Urinary bladder (tissue), 4 donors: Measurements from ENCODE around the gene ZNF579. TPM values are rescaled to one million over a fixed set of nuclear protein-coding genes. Genes with fewer than 3 reads are reported as not detected.

Experiments used
- DNase-seq: peaks from one replicate; pipeline ENCODE4 v3.0.0-alpha.2; 2015; ENCODE audit errors: extremely low spot score
- H3K27ac ChIP-seq: one replicate; pipeline ENCODE4 v1.5.1; 2013; ENCODE audit warnings: low read depth, mild to moderate bottlenecking, moderate library complexity
- H3K36me3 ChIP-seq: one replicate; pipeline ENCODE4 v1.6.1; 2013; ENCODE audit warnings: mild to moderate bottlenecking, moderate library complexity; ENCODE audit not compliant: insufficient read depth
- H3K4me1 ChIP-seq: one replicate; pipeline ENCODE4 v1.6.1; 2013; ENCODE audit warnings: mild to moderate bottlenecking, moderate library complexity; ENCODE audit not compliant: insufficient read depth
- H3K4me3 ChIP-seq: one replicate; pipeline ENCODE4 v1.5.1; 2013; ENCODE audit warnings: low read depth, low read length
- WGBS: extraction: QIAGEN DNeasy Blood & Tissue Kit; methylation state at CpG from one replicate; pipeline ENCODE4 v1.1.7; 2013; 5-methylcytosine and 5-hydroxymethylcytosine counted together
- polyA plus RNA-seq: library from polyadenylated mRNA; stranded (reverse); fragments of 200-250 nt; gene quantifications from one replicate; pipeline ENCODE4 v1.2.3, GENCODE V29; 2013
- total RNA-seq: library from RNA; depleted of rRNA; stranded (reverse); fragments of >200 nt; gene quantifications from one replicate; pipeline ENCODE4 v1.2.3, GENCODE V29; 2014
- donor health status: healthy with polysubstance abuse.
- donor health status: healthy.

ZNF579 gene
- total and polyA plus RNA-seq, 2 donors: 1.6 to 10.8 TPM

DNA sequence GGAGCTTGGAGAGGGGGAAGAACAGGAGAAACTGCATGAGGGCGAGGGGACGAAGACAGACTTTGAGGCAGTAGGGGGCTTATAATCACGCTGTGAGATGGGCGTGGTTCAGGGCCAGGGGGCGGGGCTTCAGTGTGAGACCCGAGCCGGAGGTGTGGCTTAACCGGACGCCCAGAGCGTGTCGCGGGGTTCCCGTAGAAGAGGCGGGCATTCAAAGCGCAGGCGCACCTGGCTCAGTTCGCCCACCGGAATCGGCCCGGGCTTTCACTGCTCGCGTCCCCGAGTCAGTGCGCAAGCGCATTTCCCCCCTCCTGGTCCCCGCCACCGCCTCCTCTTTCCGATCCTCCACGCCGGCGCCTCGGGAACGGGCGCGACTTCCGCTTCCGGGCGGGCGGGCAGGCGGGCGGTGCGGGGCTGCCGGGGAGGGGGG, 24.6 kb upstream of the ZNF579 start:
- H3K4me3 ChIP-seq: peak overlapping the region; percentile 79
- H3K27ac ChIP-seq: peak overlapping the region; percentile 70
- H3K4me1 ChIP-seq: no peaks in the 10 kb centered on the region
- under 1% methylated on average over 43 of the region's 43 CpGs for WGBS
- no peaks in the 10 kb centered on the region for H3K36me3 ChIP-seq
- peak; percentile 95 for DNase-seq

DNA sequence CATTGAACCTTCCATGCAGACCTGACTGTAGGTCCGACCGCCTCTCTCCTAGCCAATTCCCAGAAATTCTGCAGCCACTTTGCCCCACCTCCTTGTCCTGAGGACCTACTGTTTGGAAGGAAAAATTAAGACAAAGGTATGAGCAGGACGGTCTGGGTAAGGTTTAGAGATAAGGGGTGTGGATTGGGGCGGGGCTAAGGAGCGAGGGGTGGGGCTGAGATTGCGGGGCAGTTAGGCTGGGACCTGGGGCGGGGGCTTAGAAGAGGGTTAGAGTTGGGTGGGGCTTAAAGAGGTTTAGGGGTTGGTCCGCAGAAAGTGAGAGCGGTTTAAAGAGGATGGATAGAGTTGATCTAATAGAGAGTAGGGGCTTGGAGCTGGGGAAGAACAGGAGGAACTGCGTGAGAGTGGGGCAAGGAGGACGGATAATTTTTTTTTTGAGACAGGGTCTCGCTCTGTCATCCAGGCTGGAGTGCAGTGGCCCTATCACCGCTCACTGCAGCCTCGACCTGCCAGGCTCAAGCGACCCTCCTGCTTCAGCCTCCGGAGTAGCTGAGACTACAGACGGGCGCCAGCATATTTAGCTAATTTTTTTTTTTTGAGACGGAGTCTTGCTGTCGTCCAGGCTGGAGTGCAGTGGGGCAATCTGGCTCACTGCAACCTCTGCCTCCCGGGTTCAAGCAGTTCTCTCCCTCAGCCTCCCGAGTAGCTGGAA, 23.1 kb upstream of the ZNF579 start:
- no peak overlapping the region for H3K4me3 ChIP-seq
- H3K36me3 ChIP-seq: no peaks in the 10 kb centered on the region
- no peaks in the 10 kb centered on the region for H3K4me1 ChIP-seq
- H3K27ac ChIP-seq: no peak overlapping the region
- 73% methylated on average over 22 of the region's 22 CpGs for WGBS
- DNase-seq: no peak

GRCh38 chr19:55603115-55603514, 22.5 kb upstream of the ZNF579 start:
- no peak for DNase-seq
- no peak overlapping the region for H3K4me3 ChIP-seq
- no peaks in the 10 kb centered on the region for H3K4me1 ChIP-seq
- 90% methylated on average over 21 of the region's 21 CpGs for WGBS
- H3K27ac ChIP-seq: no peak overlapping the region
- no peaks in the 10 kb centered on the region for H3K36me3 ChIP-seq

DNA sequence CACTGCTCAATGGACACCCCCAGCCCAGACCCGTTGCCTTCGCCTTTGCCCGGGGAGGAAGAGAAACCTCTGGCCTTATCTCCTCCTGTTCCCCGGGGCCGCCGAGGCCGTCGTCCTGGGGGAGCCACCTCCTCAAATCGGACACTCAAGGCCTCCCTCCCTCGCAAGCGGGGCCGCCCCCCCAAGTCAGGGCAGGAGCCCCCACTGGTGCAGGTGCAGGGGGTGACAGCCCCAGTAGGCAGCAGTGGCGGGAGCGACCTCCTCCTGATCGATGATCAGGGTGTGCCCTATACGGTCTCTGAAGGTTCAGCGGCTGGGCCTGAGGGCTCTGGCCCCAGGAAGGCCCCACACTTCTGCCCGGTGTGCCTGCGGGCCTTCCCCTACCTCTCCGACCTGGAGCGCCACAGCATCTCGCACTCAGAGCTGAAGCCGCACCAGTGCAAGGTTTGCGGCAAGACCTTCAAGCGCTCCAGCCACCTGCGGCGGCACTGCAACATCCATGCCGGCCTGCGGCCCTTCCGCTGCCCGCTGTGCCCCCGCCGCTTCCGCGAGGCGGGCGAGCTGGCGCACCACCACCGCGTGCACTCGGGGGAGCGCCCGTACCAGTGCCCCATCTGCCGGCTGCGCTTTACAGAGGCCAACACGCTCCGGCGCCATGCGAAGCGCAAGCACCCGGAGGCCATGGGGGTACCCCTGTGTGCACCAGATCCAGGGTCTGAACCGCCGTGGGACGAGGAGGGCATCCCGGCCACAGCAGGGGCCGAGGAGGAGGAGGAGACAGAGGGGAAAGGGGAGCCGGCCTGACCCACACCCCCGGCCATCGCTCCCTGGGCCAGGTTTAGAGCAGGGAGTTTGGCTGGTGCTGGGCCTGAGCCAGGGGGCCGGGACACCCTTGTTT, 21.7 kb upstream of the ZNF579 start:
- DNase-seq: no peak
- Histone ChIP-seq H3K4me1 (no peaks in the 10 kb centered on the region), H3K4me3 (no peak overlapping the region), H3K36me3 (no peaks in the 10 kb centered on the region), H3K27ac (no peak overlapping the region)
- WGBS: 90% methylated on average over 60 of the region's 60 CpGs

- Histone ChIP-seq H3K4me3 (peak overlapping the region; percentile 67), H3K36me3 (no peaks in the 10 kb centered on the region), H3K27ac (peak overlapping the region; percentile 65), H3K4me1 (no peaks in the 10 kb centered on the region)
- WGBS: 72% methylated on average over 4 of the region's 4 CpGs
- DNase-seq: no peak
These were observed 20.4 kb upstream of the ZNF579 start for GRCh38 chr19:55601084-55601483.

DNA sequence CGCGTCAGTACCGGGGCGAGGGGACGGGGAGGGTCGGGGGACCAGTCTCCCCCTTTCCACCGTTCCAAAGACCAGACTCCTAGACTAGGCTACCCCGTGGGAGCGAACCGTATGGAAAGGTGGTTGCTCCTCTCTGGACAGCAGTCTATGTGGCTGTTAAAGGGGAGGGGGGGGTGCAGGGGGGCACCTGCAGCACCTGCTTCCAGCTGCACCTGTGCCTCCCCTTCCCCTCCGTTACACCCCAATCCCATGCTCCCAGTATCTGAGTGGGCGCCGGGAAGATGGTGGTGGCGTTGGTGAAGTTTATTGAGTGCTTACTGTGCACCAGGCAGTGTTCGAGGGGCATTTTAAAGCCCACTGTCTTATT, 20.0 kb upstream of the ZNF579 start:
- Histone ChIP-seq H3K4me3 (peak overlapping the region; percentile 67), H3K36me3 (no peaks in the 10 kb centered on the region), H3K27ac (peak overlapping the region; percentile 65), H3K4me1 (no peaks in the 10 kb centered on the region)
- DNase-seq: no peak
- WGBS: 6% methylated on average over 15 of the region's 15 CpGs

- Histone ChIP-seq H3K4me1 (no peaks in the 10 kb centered on the region), H3K4me3 (peak within 1 kb of the TSS; percentile 67), H3K27ac (peak within 1 kb of the TSS; percentile 95), H3K36me3 (no peaks in the 10 kb centered on the region)
- WGBS: under 1% methylated on average over 97 of the region's 97 CpGs
- DNase-seq: peak; percentile 89
These were observed 19.4 kb upstream of the ZNF579 start, which contains the start of gene ZNF524 for GRCh38 chr19:55599842-55600661. TSS of gene ZNF524 (plus strand) at chr19:55600288. CDS start at chr19:55602113, 1,825 bp downstream.

DNA sequence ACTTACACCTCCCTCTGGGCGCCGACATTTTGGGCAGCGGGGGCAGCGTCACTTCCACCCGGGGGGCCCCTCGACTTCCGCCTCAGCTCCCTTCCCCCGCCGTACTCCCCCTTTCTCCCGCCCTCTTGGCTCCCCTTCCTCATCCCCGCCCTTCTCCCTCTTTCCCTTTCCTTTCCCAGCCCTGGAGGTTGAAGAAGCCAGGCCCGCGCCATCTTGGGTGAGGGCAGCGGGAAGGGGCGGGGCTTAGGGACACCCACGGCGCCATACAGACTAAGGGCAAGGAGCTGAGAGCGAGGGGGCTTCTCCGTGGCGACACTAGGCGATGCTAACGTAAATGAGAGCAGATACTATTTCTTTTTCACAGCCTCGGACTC, 18.8 kb upstream of the ZNF579 start, which contains the start of gene FIZ1:
FIZ1 (minus strand) TSS at position 50 of the 374 bp plus-strand sequence. CDS start 1,652 bp downstream, outside the sequence.
- Histone ChIP-seq H3K4me3 (peak within 1 kb of the TSS; percentile 67), H3K27ac (peak within 1 kb of the TSS; percentile 95), H3K36me3 (no peaks in the 10 kb centered on the region), H3K4me1 (no peaks in the 10 kb centered on the region)
- WGBS: under 1% methylated on average over 23 of the region's 23 CpGs
- DNase-seq: peak; percentile 99

GRCh38 chr19:55598719-55599467, 18.2 kb upstream of the ZNF579 start:
- Histone ChIP-seq H3K27ac (peak overlapping the region; percentile 95), H3K36me3 (no peaks in the 10 kb centered on the region), H3K4me3 (peak overlapping the region; percentile 67), H3K4me1 (no peaks in the 10 kb centered on the region)
- WGBS: 7% methylated on average over 26 of the region's 26 CpGs
- DNase-seq: peak; percentile 80

GRCh38 chr19:55598034-55598433, 17.4 kb upstream of the ZNF579 start:
- no peaks in the 10 kb centered on the region for H3K4me1 ChIP-seq
- H3K4me3 ChIP-seq: no peak overlapping the region
- no peaks in the 10 kb centered on the region for H3K36me3 ChIP-seq
- no peak for DNase-seq
- H3K27ac ChIP-seq: no peak overlapping the region
- 85% methylated on average over 9 of the region's 9 CpGs for WGBS

- H3K36me3 ChIP-seq: no peaks in the 10 kb centered on the region
- WGBS: 97% methylated on average over 30 of the region's 30 CpGs
- H3K4me1 ChIP-seq: no peaks in the 10 kb centered on the region
- H3K4me3 ChIP-seq: no peak overlapping the region
- H3K27ac ChIP-seq: no peak overlapping the region
- no peak for DNase-seq
These were observed 16.9 kb upstream of the ZNF579 start for GRCh38 chr19:55597501-55597921.

- H3K36me3 ChIP-seq: no peaks in the 10 kb centered on the region
- H3K4me3 ChIP-seq: no peak overlapping the region
- no peak overlapping the region for H3K27ac ChIP-seq
- WGBS: 95% methylated on average over 3 of the region's 3 CpGs
- no peak for DNase-seq
- H3K4me1 ChIP-seq: no peaks in the 10 kb centered on the region
These were observed 15.7 kb upstream of the ZNF579 start for GRCh38 chr19:55596304-55596703.
